Body of pancreas (tissue), 4 donors: ENCODE measurements around the gene CAMK2A. TPM values are rescaled to one million over a fixed set of nuclear protein-coding genes. Genes with fewer than 3 reads are reported as not detected.

Source experiments
- ATAC-seq: fragments of 150-250 bp; one replicate; pipeline ENCODE4 v1.9.1; 2016
- DNase-seq, 4 donors: peaks; one replicate each; pipeline ENCODE4 v3.0.0-alpha.2; 2019
- H3K27ac ChIP-seq, 4 donors: fragments of 200-600 bp; sonication (generic); 1 replicate in 3 of 4; 2 replicates in 1 of 4; pipeline versions ENCODE4 v1.5.1 to v1.6.1; 2016 to 2019; ENCODE audit warnings: mild to moderate bottlenecking in 1 of 4, mixed read lengths in 1 of 4, moderate library complexity in 1 of 4
- H3K27me3 ChIP-seq, 2 donors: fragments of 200-600 bp; sonication (generic); one replicate each; pipeline ENCODE4 v1.6.0; 2016; ENCODE audit warnings: mild to moderate bottlenecking in 1 of 2
- H3K36me3 ChIP-seq, 2 donors: fragments of 200-600 bp; sonication (generic); replicated peaks in 1 of 2; 2 replicates each; pipeline ENCODE4 v1.5.1; 2016; ENCODE audit warnings: low read depth in 2 of 2; ENCODE audit not compliant: insufficient read depth in 1 of 2
- H3K4me1 ChIP-seq: fragments of 200-600 bp; sonication (generic); one replicate; pipeline ENCODE4 v1.6.0; 2016
- H3K4me3 ChIP-seq, 2 donors: fragments of 200-600 bp; sonication (generic); 1 replicate in 1 of 2; 2 replicates in 1 of 2; pipeline ENCODE4 v1.5.1; 2016 to 2019
- H3K9me3 ChIP-seq, 3 donors: fragments of 200-600 bp; sonication (generic); 1 replicate in 2 of 3; 2 replicates in 1 of 3; pipeline ENCODE4 v1.5.1; 2016
- POLR2A ChIP-seq, 3 donors: fragments of 450-650 bp; IDR thresholded peaks; one replicate each; pipeline ENCODE4 v1.6.1; 2016; ENCODE audit warnings: antibody characterized with exemption in 3 of 3, mild to moderate bottlenecking in 2 of 3
- WGBS, 2 donors: methylation state at CpG; one replicate each; pipeline ENCODE4 v1.1.5; 2017; 5-methylcytosine and 5-hydroxymethylcytosine counted together
- intact Hi-C: fragments of 100-400 bp; cut with DNase I; formaldehyde crosslinking; loops from one replicate; pipeline ENCODE4 v1.15.1; 2023
- total RNA-seq, 2 donors: library from RNA; depleted of rRNA; stranded (reverse); fragments of >200 nt; gene quantifications; one replicate each; pipeline ENCODE4 v1.1.0, GENCODE V29; 2016
- TF ChIP-seq, protein P1 (sequence below), 7 experiments: fragments of 450-650 bp in 4 of 7; fragments of 200-600 bp in 3 of 7; sonication (generic) in 3 of 7; IDR thresholded peaks; one replicate each; pipeline ENCODE4 v1.5.1; 2016 to 2019; ENCODE audit warnings: antibody characterized with exemption in 7 of 7

The CAMK2A gene
- total RNA-seq, 2 donors from 2014 or later = 0.26 TPM; not detected in 1

DNA sequence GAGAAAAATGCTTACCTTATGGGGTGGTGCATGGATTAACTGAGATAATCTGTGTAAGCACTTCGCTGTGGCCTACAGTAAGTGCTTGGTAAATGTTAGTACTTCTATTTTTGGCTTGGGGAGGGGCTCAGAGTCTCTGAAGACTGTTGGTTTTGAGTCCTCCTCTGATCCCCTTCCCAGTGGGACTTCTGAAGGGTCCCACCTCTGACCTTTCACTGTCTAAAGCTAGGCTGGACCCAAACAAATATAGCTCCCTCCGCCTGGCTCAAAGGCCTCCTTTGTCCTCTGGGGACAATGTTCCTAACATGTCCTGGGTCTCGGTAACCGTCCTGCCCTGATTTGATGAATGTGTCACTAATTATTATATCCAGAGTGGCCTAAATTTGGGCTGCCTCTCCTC, 34.8 kb downstream of the CAMK2A start:
- DNase-seq (no peak), ATAC-seq (no peak)
- no peak overlapping the region for H3K4me3 ChIP-seq
- 68 to 75% methylated on average over 4 of the region's 4 CpGs for WGBS, 2 donors
- intact Hi-C loops = no loop called here
- no peaks in the 10 kb centered on the region for H3K9me3 ChIP-seq
- no peaks in the 10 kb centered on the region for H3K4me1 ChIP-seq
- no peaks in the 10 kb centered on the region for H3K27me3 ChIP-seq
- H3K36me3 ChIP-seq = no peaks in the 10 kb centered on the region
- TF ChIP-seq, protein P1, sequence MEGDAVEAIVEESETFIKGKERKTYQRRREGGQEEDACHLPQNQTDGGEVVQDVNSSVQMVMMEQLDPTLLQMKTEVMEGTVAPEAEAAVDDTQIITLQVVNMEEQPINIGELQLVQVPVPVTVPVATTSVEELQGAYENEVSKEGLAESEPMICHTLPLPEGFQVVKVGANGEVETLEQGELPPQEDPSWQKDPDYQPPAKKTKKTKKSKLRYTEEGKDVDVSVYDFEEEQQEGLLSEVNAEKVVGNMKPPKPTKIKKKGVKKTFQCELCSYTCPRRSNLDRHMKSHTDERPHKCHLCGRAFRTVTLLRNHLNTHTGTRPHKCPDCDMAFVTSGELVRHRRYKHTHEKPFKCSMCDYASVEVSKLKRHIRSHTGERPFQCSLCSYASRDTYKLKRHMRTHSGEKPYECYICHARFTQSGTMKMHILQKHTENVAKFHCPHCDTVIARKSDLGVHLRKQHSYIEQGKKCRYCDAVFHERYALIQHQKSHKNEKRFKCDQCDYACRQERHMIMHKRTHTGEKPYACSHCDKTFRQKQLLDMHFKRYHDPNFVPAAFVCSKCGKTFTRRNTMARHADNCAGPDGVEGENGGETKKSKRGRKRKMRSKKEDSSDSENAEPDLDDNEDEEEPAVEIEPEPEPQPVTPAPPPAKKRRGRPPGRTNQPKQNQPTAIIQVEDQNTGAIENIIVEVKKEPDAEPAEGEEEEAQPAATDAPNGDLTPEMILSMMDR (IDR thresholded peaks at IDR 0.05) = no peak
- no peak for TF ChIP-seq POLR2A (IDR thresholded peaks at IDR 0.05)
- no peak overlapping the region for H3K27ac ChIP-seq

DNA sequence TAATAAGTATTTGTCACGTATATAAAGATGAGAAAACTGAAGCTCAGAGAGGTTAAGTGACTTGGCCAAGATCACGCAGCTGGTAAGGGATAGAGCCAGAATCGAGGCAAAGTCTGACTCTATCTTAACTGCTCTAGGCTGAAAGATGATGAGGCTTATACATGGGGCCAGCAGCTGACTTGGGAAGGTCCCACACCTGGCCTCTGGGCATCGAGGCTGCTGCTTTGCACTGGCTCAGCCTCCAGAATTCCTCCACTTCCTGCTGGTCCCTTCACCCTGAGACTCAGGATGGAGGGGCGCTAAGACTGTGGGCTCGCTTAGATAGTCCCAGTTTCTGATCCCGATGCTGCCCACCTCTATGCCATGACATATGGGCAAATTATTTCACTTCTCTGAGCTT, 35.2 kb downstream of the CAMK2A start:
- Histone ChIP-seq H3K4me1 (no peaks in the 10 kb centered on the region), H3K4me3 (no peak overlapping the region), H3K27me3 (no peaks in the 10 kb centered on the region), H3K9me3 (no peaks in the 10 kb centered on the region), H3K36me3 (no peaks in the 10 kb centered on the region), H3K27ac (no peak overlapping the region)
- no peak for ATAC-seq
- TF ChIP-seq, protein P1 (IDR thresholded peaks at IDR 0.05) = no peak
- no peak for TF ChIP-seq POLR2A (IDR thresholded peaks at IDR 0.05)
- no peak for DNase-seq
- 78 to 79% methylated on average over 7 of the region's 7 CpGs for WGBS, 2 donors
- intact Hi-C loops = no loop called here

DNA sequence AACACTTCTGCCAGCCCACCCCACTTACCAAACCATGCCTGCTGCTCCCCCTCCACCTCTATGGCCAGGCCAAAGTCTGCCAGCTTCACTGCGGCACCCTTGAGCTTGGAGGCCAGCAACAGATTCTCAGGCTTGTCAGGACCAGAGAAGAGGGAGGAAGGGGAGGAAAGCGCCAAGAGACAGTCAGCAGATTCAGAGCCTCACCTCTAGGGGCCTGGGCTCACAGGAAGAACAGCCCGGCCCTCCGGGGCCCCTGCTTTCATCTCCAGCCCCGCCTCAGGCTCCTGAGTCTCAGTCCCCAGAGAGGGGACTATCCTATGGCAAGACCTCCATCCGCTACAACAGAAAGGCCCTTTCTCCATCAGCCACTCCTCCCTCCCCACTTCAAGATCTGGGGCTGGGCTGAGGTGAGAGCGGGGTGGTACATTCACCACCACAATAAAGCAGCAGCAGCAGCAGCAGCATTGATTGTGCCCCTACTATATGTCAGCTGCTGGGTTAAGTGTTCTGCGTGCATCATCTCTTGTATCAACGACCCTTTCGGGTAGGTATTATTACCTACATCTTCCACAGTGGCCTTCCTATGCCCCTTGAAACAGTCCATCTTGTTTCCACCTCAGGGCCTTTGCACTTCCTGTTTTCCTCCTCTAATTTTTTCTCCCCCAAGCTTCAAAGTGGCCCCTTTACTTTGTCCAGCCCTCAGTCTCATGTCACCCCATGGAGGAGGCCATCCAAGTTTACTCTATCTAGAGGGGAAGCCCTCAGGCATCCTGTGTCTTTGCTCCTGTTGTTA, 36.0 kb downstream of the CAMK2A start:
- H3K4me3 ChIP-seq = no peak overlapping the region
- no peak for ATAC-seq
- no peak for TF ChIP-seq POLR2A (IDR thresholded peaks at IDR 0.05)
- TF ChIP-seq, protein P1 (IDR thresholded peaks at IDR 0.05) = no peak
- H3K27ac ChIP-seq = no peak overlapping the region
- WGBS, 2 donors = 90 to 96% methylated on average over 8 to 10 of the region's 10 CpGs
- no peaks in the 10 kb centered on the region for H3K27me3 ChIP-seq
- intact Hi-C loops = no loop called here
- H3K4me1 ChIP-seq = no peaks in the 10 kb centered on the region
- DNase-seq = no peak
- no peaks in the 10 kb centered on the region for H3K9me3 ChIP-seq
- no peaks in the 10 kb centered on the region for H3K36me3 ChIP-seq

DNA sequence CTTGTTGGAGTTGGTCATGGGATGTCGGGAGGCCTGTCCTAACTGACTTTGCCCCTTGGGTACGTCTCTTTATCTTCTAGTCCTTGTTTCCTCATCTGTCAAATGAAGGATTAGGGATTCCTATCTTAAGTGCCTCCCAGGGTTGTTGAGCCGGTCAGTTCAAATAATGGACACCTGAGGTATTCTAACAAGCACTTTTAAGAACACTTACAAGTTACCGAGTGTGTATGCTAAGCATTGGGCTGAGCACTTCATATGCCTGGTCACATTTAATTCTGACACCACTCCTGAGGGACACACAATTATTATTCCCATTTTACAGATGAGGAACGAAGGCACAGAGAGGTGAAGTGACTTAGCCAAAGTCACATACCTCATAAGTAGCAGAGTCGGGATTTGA, 37.1 kb downstream of the CAMK2A start:
- WGBS, 2 donors = 90% methylated on average over 6 of the region's 6 CpGs
- no peaks in the 10 kb centered on the region for H3K36me3 ChIP-seq
- ATAC-seq (no peak), DNase-seq (no peak)
- H3K4me3 ChIP-seq = no peak overlapping the region
- H3K27me3 ChIP-seq = no peaks in the 10 kb centered on the region
- intact Hi-C loops = no loop called here
- no peak for TF ChIP-seq POLR2A (IDR thresholded peaks at IDR 0.05)
- TF ChIP-seq, protein P1 (IDR thresholded peaks at IDR 0.05) = no peak
- no peaks in the 10 kb centered on the region for H3K4me1 ChIP-seq
- no peak overlapping the region for H3K27ac ChIP-seq
- no peaks in the 10 kb centered on the region for H3K9me3 ChIP-seq

DNA sequence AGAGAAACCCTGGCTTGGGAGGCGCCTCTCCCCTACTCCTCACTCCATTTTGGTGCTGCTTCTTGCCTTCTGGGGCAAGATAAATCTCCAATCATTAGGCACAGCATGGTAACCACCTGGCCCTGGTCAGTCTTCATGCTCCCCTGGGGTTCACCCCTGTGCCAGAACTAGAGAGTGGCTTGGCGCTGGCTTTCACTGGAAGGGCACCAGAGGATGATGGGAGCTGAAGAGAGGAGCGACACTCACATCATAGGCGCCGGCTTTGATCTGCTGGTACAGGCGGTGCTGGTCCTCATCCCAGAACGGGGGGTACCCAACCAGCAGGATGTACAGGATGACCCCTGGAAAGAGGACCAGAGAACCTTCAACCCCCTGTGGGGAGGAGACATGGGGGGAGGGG, 38.1 kb downstream of the CAMK2A start:
- ATAC-seq = no peak
- TF ChIP-seq POLR2A (IDR thresholded peaks at IDR 0.05) = no peak
- no peak overlapping the region for H3K27ac ChIP-seq
- no peak overlapping the region for H3K4me3 ChIP-seq
- H3K4me1 ChIP-seq = no peaks in the 10 kb centered on the region
- H3K9me3 ChIP-seq = no peaks in the 10 kb centered on the region
- intact Hi-C loops = no loop called here
- H3K36me3 ChIP-seq = no peaks in the 10 kb centered on the region
- DNase-seq = no peak
- no peaks in the 10 kb centered on the region for H3K27me3 ChIP-seq
- WGBS, 2 donors = 88 to 92% methylated on average over 7 of the region's 7 CpGs
